Gastroesophageal sphincter (tissue), 3 donors: Measurements from ENCODE around the gene SERPINA7.

Source experiments
- CTCF ChIP-seq, 4 experiments: fragments of 200-600 bp in 2 of 4; fragments of 450-650 bp in 2 of 4; sonication (generic) in 1 of 4; IDR thresholded peaks; one replicate each; pipeline ENCODE4 v1.5.1; 2017 to 2019; ENCODE audit warnings: antibody characterized with exemption in 4 of 4, mild to moderate bottlenecking in 2 of 4, moderate library complexity in 2 of 4
- POLR2A ChIP-seq, 2 donors: fragments of 450-650 bp; IDR thresholded peaks; one replicate each; pipeline ENCODE4 v1.6.1; 2017; ENCODE audit warnings: antibody characterized with exemption in 2 of 2, mild to moderate bottlenecking in 2 of 2, moderate library complexity in 1 of 2
- POLR2AphosphoS5 ChIP-seq: sonication (generic); formaldehyde crosslinking; IDR thresholded peaks from one replicate; pipeline ENCODE4 v1.6.1; 2017; ENCODE audit warnings: antibody characterized with exemption

- TF ChIP-seq CTCF (IDR thresholded peaks at IDR 0.05) = no peak
- no peak for TF ChIP-seq POLR2A (IDR thresholded peaks at IDR 0.05)
- TF ChIP-seq POLR2AphosphoS5 = no peak
Measured at GRCh38 chrX:105999294-105999693, 39.2 kb downstream of the SERPINA7 start.
